D721Med (cell line): ENCODE measurements around the gene MYZAP.

Experiments used
- DNase-seq: peaks from one replicate; pipeline ENCODE4 v3.0.0; 2011; ENCODE audit warnings: low spot score; ENCODE audit not compliant: insufficient read length
- FAIRE-seq: peaks from 2 replicates; lab custom pipeline; 2011; peaks lifted over from hg19 to GRCh38; lab: Jason Lieb, UNC
- CTCF ChIP-seq: IDR thresholded peaks from 2 replicates; pipeline ENCODE4 v1.5.1; 2012; ENCODE audit warnings: mild to moderate bottlenecking, control low read depth; ENCODE audit not compliant: insufficient read depth; ENCODE audit errors: missing control alignments

The MYZAP gene

GRCh38 chr15:57665939-57666338 lies 74.2 kb downstream of the MYZAP start:
- no peak for DNase-seq
- no peak for FAIRE-seq
- TF ChIP-seq CTCF = no peak

- no peak for FAIRE-seq
- DNase-seq = no peak
- peak; percentile 63 for TF ChIP-seq CTCF
Measured at GRCh38 chr15:57667171-57667849, 75.6 kb downstream of the MYZAP start.

GRCh38 chr15:57668016-57668415 lies 76.3 kb downstream of the MYZAP start:
- TF ChIP-seq CTCF = no peak
- no peak for DNase-seq
- no peak for FAIRE-seq

GRCh38 chr15:57671636-57672035 lies 79.9 kb downstream of the MYZAP start:
- FAIRE-seq = no peak
- no peak for DNase-seq
- no peak for TF ChIP-seq CTCF

GRCh38 chr15:57675481-57676181 lies 83.9 kb downstream of the MYZAP start:
- DNase-seq = no peak
- TF ChIP-seq CTCF = no peak
- no peak for FAIRE-seq

- no peak for FAIRE-seq
- DNase-seq = no peak
- no peak for TF ChIP-seq CTCF
Measured at GRCh38 chr15:57676585-57676984, 84.9 kb downstream of the MYZAP start.

GRCh38 chr15:57677204-57677603 lies 85.5 kb downstream of the MYZAP start:
- FAIRE-seq (no peak), DNase-seq (no peak)
- TF ChIP-seq CTCF = no peak
